ENCODE measurements around the gene ZGRF1.

- TF ChIP-seq POLR2AphosphoS5 (IDR thresholded peaks at IDR 0.05) (peak; percentile 7), CTCF (IDR thresholded peaks at IDR 0.05; ENCODE audit: poor library complexity, severe bottlenecking) (no peak), RAD21 (conservative IDR thresholded peaks at IDR 0.05) (no peak), EP300 (conservative IDR thresholded peaks at IDR 0.05; ENCODE audit: poor library complexity, severe bottlenecking) (no peak), MXI1 (conservative IDR thresholded peaks at IDR 0.05; ENCODE audit: poor library complexity, severe bottlenecking) (no peak), SMC3 (conservative IDR thresholded peaks at IDR 0.05; ENCODE audit: poor library complexity) (no peak), REST (IDR thresholded peaks at IDR 0.05; ENCODE audit: borderline replicate concordance) (no peak), EZH2 (IDR thresholded peaks at IDR 0.05; ENCODE audit: borderline replicate concordance, insufficient read depth, low read length, poor library complexity, severe bottlenecking) (no peak), TAF1 (IDR thresholded peaks at IDR 0.05; ENCODE audit: low read depth) (no peak)
Observed at GRCh38 chr4:112521123-112522023, 115.3 kb downstream of the ZGRF1 start.
